Frontal cortex (tissue), 4 donors: ENCODE results near the gene USP9X. TPM values are rescaled to one million over a fixed set of nuclear protein-coding genes. Genes with fewer than 3 reads are reported as not detected.
"Not testable (repeated sequence)": the region's sequence is repeated elsewhere in the genome, so short reads cannot be mapped to it uniquely, and the experiment has no call there.

Experiments used
- DNase-seq, 2 donors: peaks; one replicate each; pipeline ENCODE4 v3.0.0; 2012; ENCODE audit warnings: low spot score in 2 of 2
- FAIRE-seq: peaks from 2 replicates; lab custom pipeline; 2012; peaks lifted over from hg19 to GRCh38; lab: Jason Lieb, UNC
- total RNA-seq: library from RNA; depleted of rRNA; stranded (reverse); fragments of >200 nt; gene quantifications from one replicate; pipeline ENCODE4 v1.2.3, GENCODE V29; 2014
- donor health status: control.
- donor health status: control.
- donor health status: control.

Gene USP9X
- total RNA-seq, 1 donor from 2014 or later: 174 TPM

DNA sequence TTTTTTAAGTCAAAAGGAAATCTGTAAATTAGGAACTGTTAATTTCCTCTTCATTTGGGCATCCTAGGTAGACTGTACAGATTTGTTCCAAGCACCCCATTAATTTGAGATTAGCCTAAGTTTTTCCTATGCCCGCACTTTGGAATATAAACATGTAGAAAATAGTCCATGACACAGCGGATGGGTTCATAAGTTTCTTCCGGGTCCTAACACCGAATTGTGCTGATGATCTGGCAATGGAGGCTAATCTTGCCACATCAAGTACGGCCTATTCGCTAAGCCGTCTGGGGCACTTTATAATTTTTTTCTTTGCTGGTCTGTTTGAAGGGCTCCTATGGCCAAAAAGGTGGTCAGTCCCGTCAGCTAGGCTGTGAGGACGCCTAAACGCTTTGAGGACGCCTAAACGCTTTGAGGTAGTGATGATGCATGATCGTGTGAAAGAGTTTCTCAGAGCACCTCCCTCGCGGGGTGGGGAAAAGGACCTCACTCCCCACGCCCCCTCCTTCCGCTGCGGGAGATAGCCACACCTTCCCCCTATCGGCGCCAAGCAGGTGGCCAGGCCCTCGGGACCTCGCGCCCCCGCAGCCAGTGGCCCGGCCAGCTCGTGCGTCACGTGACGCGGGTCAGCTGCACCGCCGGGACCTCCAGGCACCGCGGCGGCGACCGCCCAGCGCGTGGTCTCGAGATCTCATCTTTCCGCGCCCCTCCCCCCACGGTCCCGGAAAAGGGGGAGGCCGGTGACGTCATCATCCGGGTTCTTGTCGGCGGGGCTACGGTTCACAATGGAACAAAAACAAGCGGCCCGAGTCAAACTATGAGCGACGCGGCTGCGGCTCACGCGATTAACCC, 977 bp upstream of the USP9X start:
- no peak for FAIRE-seq
- DNase-seq: peak; percentile 56 to 87

DNA sequence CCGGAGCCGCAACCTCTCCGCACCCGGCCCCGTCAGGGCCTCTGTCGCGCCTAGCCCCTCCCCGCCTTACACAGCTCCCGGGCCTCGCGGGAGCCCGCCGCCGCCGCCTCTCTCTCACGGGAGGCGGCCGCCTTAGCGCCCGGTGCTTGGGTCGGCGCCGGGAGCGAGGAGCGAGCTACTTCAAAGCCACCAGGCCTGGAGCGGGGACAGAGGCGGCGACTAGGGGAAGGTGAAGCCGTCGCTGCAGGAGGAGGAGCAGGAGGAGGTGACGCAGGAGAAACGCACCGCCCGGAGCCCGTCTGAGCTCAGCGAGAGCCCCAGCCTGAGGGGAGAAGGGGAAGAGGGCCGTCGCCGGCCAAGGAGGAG, 250 bp downstream of the USP9X start:
- DNase-seq (no peak), FAIRE-seq (no peak)

DNA sequence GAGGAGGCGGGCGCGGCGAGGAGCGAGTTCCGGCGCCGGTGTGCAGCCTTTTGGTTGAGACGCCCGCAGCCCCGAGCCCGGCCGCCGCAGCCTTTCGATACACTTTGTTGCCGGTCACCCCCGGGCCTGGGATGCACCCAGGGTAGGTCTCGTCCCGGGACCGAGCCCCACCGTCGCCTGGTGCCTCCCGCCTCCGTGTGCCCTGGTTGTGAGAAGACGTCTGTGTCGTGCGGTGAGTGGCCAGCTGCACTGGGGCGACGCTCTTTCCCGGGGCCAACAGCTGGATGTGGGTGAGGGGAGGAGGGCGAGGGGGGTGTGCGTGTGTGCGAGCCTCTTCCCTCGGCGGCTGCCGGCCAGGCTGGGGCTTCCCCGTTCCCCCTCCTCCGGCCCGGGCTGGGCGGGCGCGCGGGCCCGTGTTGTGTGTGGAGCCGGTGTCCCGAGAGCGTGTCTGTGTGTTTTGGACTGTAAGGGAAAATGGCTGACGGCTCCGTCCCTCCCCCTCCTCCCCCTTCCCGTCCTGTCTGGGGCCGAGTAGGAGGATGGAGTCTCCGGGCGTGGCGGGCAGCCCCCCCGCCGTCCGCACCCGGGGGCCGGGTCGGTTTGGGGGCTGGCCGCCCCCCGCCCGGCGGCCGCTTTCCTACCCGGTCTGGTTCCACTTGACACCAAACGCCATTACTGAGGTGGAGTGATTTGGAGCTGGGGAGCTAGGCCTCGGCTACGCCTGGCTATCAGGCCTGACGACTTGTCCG, 807 bp downstream of the USP9X start:
- FAIRE-seq: no peak
- peak; percentile 11 to 61 for DNase-seq

DNA sequence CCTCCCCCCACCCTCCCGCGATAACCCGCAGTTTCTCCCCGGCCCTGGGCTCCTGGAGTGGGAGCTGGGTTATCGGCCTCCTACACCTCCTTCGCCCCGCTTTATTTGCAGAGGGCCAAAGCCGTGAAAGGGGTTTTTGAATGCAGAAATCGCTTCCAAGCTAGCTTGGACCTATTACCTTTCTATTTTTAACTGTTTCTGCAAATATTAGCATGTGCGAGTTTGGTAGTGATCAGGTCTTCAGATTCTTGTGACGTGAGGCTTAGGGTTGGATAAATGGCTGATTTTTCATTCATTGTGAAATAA, 1.3 kb downstream of the USP9X start:
- DNase-seq: no peak
- no peak for FAIRE-seq

DNA sequence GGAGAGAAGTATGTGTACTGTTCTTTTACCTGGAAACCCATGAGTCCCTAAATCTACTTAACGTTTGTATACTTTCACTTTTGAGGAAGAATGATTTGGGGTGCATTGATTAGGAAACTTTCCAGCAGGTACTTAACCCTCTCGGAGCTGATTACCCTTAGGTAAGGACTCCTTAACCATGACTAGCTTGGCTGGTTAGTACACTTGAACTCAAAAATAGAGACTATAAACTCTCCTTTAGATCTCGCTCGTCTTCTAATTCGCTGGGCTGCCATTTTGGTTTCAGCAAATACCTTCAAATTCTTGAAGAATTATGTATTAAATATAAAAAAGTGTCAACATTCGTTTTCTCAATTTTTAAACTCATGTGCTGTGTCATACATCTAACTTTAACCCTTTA, 2.0 kb downstream of the USP9X start:
- FAIRE-seq (no peak), DNase-seq (no peak)

DNA sequence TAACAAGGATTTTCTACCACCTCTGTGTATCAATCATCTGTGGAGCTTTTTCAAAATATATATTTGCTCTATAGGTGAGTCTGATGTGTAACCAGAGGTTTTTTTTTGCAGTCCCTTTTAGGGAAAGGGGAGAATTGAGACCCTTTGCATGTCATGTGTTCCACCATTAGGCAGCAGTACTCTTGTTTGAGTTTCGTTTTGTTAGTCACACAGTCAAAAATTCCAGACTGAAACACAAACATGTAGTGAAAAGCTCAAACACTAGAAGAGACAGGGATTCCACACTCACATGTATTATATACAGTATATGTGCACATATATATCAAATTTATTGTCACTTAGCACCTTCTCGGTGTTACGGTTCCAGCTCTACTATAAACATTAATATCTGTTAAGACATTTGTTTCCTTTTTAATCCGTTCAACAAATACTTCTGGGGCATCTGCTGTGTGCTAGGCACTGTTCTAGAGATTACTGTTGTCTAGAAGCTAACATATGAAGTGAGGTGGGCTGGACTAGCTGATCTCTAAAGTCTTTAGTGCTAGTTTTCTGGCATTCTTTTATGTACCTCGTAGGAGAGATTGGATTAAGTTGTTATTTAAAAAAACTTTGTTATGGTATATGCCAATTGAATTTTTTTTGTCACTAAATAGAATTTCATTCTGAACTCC, 5.5 kb downstream of the USP9X start:
- no peak for DNase-seq
- no peak for FAIRE-seq

DNA sequence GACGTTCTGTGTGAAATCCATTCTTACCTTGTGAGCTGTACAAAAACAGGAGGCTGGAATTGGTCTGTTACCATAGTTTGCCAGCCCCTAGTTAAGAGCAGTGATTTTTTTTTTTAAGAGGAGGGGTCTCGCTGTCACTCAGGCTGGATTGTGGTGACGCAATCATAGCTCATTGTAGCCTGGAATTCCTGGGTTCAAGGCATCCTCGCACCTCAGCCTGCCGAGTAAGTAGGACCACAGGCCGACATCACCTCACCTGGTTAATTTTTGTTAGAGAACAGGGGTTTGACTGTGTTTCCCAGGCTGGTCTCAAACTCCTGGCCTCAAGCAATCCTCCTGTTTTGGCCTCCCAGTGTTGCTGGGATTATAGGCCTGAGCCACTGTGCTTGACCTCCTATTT, 7.5 kb downstream of the USP9X start:
- FAIRE-seq (no peak), DNase-seq (no peak)

DNA sequence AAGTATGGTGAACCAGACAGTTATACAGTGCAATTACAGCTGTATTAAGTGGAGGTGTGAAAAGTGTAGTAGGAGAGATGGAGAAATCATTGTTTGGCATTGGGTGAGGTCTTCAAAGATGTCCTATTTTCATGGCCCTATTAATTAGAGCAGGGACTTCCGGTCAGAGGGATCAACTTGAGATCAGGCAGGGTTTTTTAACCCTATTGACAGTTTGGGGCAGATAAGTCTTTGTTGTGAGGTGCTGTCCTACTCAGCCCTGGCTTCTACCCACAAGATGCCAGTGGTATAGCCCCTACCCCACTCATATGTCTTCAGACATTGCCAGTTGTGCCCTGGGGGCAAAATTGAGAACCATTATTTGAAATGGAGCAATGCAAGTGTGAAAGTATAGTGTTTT, 9.9 kb downstream of the USP9X start:
- DNase-seq: no peak
- FAIRE-seq: no peak

DNA sequence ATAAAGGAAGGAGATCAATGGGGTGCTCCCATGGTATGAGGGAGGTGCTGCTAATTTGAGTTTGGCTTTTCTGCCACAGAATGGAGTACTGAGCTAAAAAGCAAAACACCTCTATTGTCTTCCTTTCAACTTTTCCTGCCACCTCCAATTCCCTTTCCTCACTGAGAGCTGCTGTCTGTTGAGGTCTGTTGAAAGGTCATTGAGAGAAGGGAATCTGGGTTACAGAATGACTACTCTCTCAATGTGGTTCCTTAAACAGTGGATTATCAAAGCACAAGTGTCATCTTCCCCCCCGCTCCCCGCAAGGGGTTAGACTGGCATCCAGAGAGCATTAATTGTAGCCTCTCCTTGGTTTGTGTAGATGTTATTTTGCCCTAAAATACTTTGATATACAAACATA, 10.7 kb downstream of the USP9X start:
- FAIRE-seq: no peak
- DNase-seq: no peak

DNA sequence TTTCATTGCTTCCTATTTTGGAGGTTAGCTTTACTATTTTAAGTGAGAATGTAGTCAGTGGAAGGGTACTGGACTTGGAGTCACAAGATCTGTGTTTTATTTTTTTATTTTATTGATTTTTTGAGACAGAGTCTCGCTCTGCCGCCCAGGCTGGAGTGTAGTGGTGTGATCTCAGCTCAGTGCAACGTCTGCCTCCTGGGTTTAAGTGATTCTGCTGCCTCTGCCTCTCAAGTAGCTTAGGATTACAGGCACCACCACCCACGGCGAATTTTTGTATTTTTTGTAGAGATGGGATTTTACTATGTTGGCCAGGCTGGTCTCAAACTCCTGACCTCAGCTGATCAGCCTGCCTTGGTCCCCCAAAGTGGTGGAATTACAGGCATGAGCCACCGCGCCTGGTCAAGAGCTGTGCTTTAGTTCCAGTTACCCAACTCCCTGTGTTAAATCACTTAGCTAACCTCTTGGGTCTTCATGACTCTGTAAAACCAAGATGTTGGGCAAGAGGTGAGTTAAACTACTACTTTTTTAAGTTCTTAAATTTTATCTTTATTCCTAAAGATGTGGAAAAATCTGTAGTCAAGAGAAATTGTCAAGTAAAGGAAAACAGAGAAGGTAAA, 11.2 kb downstream of the USP9X start:
- no peak for FAIRE-seq

DNA sequence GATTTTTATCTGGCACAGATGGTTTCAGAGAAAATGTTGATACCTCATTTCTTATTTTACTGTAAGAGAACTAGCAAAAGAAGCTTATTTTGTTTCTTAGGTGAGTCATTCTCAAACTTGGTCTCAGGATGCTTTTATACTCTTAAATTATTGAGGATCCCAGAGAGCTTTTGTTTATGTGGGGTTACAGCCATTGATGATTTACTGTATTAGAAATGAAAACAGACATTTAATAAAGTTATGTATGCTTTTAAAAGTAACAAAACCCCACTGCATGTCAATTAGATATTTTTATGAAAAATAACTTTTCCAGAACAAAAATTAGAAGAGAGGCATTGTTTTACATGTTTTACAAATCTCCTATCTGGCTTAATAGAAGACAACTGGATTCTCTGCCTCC, 12.1 kb downstream of the USP9X start:
- no peak for FAIRE-seq
- DNase-seq: no peak

More for the DNA sequence above, 11.2 kb downstream of the USP9X start:
- DNase-seq: no peak

DNA sequence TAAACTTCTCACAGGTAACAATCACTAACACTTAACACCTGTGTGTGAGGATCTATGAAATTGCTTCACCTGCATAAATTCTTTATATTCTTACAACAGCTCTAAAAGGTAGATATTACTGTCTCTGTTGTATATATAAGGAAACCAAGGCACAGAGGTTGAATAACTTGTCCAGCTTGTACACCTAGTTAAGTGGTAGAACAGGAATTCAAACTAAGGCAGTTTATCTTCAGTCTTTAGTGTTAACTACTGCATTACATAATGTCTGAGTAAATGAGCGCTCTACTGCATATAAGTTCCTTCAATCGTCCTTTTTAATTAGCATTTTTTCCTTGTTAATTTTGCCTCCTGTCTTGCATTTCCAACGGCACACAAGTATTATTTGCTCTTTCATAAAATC, 15.0 kb downstream of the USP9X start:
- DNase-seq (no peak), FAIRE-seq (no peak)

DNA sequence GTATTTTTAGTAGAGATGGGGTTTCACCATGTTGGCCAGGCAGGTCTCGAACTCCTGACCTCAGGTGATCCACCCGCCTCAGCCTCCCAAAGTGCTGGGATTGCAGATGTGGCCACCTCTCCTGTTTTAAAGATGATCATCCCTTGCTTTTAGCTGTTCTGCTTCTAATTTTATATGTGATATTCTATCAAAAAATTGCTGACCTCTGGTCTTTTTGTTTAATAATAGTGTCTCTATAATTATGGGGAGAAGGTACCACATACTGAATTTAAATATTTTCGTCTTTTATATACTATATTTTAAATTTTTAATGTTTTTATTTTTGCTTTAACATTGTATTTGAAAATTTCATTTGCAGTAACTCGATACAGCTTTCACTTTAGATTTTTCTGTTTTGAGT, 15.6 kb downstream of the USP9X start:
- FAIRE-seq: no peak

DNA sequence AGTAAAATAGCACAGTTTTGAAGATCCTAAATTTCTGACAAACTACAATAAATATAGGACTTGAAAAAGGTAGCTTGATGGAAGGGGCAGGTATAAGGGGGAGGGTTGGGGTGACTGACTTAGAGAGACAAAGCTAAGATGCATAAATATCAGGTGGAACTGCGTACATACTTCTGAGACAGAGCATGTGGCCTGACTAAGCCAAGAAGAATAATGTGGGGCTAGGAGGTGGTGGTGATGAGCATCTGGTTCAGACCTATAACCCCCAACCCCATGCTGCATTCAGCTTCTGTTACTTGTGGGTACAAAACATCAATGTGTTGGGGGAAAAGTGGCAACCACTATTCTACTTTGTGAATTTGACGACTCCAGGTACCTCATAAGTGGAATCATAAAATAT, 19.8 kb downstream of the USP9X start:
- no peak for FAIRE-seq

More for the DNA sequence above, 15.6 kb downstream of the USP9X start:
- no peak for DNase-seq

DNA sequence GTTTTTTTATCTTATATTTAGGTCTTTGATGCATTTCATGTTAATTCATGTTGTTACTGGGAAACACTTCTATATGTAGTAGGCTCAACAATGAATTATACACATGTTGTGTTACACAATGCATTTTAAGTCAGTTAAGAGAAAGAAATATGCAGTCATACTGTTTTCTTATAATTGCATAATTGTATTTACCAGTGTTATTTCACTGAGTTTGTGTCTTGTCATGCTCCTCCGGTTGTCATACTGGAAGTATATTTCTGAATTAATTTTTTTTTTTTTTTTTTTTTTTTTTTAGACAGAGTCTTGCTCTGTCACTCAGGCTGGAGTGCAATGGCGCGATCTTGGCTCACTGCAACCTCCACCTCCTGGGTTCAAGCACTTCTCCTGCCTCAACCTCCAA, 21.0 kb downstream of the USP9X start:
- not testable (repeated sequence) for DNase-seq, FAIRE-seq

More for the DNA sequence above, 19.8 kb downstream of the USP9X start:
- no peak for DNase-seq

DNA sequence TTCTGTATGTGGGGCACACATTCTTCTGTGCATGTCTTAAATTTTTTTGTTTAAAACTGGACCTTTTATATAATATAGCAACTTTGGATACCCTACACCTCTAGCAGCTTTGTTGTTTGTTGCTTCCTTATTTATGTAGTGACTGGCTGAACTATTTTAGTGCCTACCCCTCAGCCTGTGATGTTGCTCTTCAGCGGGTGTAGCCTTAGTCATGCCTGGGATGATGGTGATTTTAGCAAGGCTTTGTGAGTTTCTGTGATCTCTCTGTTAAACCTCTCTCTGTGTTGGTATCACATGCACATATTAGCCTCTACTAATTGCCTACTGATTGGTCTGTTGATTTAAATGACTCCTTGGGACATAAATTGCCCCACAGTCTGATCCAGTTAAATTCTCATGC, 22.8 kb downstream of the USP9X start:
- FAIRE-seq (no peak), DNase-seq (no peak)

DNA sequence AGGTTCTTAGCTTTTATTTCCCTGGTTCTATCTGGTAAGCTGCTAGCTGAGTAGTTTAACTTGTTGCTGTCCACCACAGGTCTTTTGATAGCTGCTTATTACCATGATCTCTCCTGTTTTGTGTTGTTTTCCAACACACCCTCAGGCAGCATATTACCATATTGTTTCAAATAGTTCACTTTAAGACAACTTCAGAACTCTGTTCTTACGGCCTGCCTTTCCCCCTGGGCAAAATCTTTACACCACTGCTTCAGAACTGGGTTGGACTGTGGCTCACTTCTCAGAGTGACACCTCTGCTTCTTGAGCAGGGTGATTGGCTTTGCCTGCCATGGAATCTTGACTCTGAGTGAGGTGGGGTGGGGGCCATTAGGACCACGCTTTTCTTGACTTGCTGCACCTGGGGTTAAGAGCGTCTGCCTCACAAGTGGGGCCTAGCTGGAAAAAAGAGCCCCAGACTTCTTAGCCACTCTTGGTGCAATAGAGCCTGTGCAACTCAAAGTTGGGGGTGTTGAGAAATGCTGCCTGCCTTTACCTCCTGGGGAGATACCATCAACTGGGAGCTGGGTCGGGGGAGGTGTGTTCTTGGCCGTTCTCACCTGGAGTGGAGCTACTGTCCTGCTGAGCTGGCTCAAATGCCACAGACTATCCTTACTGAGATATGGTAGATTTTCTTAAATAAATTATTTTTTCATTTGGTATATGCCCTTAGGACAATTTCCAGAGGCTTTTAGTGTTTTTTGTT, 23.4 kb downstream of the USP9X start:
- DNase-seq (no peak), FAIRE-seq (no peak)

DNA sequence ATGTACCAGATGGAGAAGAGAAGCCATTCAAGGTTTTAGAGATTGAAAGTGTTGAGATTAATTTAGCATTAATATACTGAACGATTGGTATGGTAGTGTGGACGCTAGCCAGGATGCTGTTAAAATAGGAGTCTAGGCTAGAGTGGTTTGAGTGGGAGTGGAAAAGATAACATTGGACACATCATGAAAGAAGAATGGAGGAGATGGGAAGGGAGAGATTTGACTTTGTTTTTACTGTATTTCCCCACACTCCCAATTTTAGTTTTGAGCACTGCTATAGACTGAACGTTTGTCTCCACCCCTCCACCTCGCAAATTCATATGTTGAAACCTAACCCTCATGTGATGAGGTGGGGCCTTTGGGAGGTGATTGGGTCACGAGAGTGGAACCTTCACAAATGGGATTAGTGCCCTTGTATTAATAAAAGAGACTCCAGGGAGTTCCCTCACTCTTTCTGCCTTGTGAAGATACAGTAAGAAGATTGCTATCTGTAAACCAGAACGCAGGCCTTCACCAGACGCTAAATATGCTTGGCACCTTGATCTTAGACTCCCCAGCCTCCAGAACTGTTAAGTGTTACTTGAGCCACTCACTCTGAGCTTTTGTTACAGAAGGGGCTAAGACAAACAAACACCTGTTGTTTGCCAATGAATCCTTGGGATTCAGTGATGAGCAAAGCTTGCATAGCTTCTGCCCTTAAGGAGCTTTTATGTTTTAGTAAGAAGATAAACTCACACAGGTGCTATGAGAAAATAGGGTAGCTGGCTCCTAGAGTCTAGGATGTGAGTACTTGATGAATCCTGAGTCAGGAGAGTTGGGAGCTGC, 25.8 kb downstream of the USP9X start:
- no peak for FAIRE-seq
- no peak for DNase-seq

DNA sequence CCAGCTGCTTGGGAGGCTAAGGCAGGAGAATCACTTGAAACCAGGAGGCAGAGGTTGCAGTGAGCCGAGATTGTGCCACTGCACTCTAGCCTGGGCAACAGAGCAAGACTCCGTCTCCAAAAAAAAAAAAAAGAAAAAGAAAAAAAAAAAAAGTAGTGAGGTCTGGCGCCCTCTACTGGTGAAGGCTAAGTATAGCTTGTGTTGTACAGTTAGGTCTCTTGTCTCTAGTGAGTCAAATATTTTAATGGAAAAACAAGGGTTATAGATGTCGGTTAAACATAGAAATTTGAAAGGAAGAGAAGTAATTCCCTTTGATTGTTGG, 29.8 kb downstream of the USP9X start:
- FAIRE-seq: peak; percentile 80

More for the DNA sequence above, 29.8 kb downstream of the USP9X start:
- peak in 1 of 2 donors; percentile 4 for DNase-seq
